Sigmoid colon (tissue), 7 donors: Measurements from ENCODE around the gene CHIT1. TPM values are rescaled to one million over a fixed set of nuclear protein-coding genes. Genes with fewer than 3 reads are reported as not detected.

Source experiments
- DNase-seq: peaks from one replicate; pipeline ENCODE4 v3.0.0-alpha.2; 2019
- H3K27ac ChIP-seq, 4 donors: fragments of 200-600 bp; sonication (generic); one replicate each; pipeline ENCODE4 v1.5.1; 2016 to 2019; ENCODE audit warnings: mild to moderate bottlenecking in 1 of 4
- H3K27me3 ChIP-seq, 3 donors: fragments of 200-600 bp; sonication (generic); one replicate each; pipeline ENCODE4 v1.5.1; 2019; ENCODE audit warnings: mild to moderate bottlenecking in 1 of 3
- H3K36me3 ChIP-seq, 4 donors: fragments of 200-600 bp; sonication (generic); one replicate each; pipeline ENCODE4 v1.5.1; 2016 to 2019
- H3K4me1 ChIP-seq, 4 donors: fragments of 200-600 bp; sonication (generic); one replicate each; pipeline ENCODE4 v1.5.1; 2017 to 2019
- H3K4me3 ChIP-seq, 4 donors: fragments of 200-600 bp; sonication (generic); one replicate each; pipeline ENCODE4 v1.5.1; 2017 to 2019; ENCODE audit warnings: mild to moderate bottlenecking in 2 of 4, moderate library complexity in 1 of 4
- H3K9me3 ChIP-seq, 4 donors: fragments of 200-600 bp in 3 of 4; sonication (generic) in 3 of 4; one replicate each; pipeline versions ENCODE4 v1.5.1 to v1.6.1; 2013 to 2019
- EP300 ChIP-seq, 4 donors: sonication (generic); formaldehyde crosslinking; IDR thresholded peaks; one replicate each; pipeline ENCODE4 v1.6.1; 2017; ENCODE audit warnings: antibody characterized with exemption in 4 of 4
- POLR2A ChIP-seq, 2 donors: fragments of 450-650 bp; IDR thresholded peaks; one replicate each; pipeline ENCODE4 v1.6.1; 2016; ENCODE audit warnings: antibody characterized with exemption in 2 of 2, mild to moderate bottlenecking in 2 of 2, moderate library complexity in 2 of 2
- POLR2AphosphoS5 ChIP-seq, 4 donors: sonication (generic); formaldehyde crosslinking; IDR thresholded peaks; one replicate each; pipeline ENCODE4 v1.6.1; 2017; ENCODE audit warnings: antibody characterized with exemption in 4 of 4
- WGBS, 2 donors: extraction: QIAGEN DNeasy Blood & Tissue Kit; methylation state at CpG; one replicate each; pipeline ENCODE4 v1.1.7; 2013; 5-methylcytosine and 5-hydroxymethylcytosine counted together
- intact Hi-C: fragments of 100-400 bp; cut with DNase I; formaldehyde crosslinking; loops from one replicate; pipeline ENCODE4 v1.15.1; 2023
- polyA plus RNA-seq, 3 donors: library from polyadenylated mRNA; stranded (reverse); fragments of 200-250 nt; gene quantifications; one replicate each; pipeline ENCODE4 v1.2.3, GENCODE V29; 2013
- total RNA-seq, 4 donors: library from RNA; depleted of rRNA; stranded (reverse); fragments of >200 nt; gene quantifications; one replicate each; pipeline ENCODE4 v1.1.0, GENCODE V29; 2016
- TF ChIP-seq, protein P1 (sequence below), 4 experiments: fragments of 450-650 bp in 3 of 4; fragments of 200-600 bp in 1 of 4; IDR thresholded peaks; one replicate each; pipeline ENCODE4 v1.5.1; 2016 to 2019; ENCODE audit warnings: antibody characterized with exemption in 4 of 4, mild to moderate bottlenecking in 3 of 4, moderate library complexity in 2 of 4
- donor health status: healthy with polysubstance abuse.
- donor health status: Bipolar disorder and iron deficiency.
- donor health status: healthy.

The CHIT1 gene
- total and polyA plus RNA-seq, 7 donors = 0.98 TPM; not detected in 6

DNA sequence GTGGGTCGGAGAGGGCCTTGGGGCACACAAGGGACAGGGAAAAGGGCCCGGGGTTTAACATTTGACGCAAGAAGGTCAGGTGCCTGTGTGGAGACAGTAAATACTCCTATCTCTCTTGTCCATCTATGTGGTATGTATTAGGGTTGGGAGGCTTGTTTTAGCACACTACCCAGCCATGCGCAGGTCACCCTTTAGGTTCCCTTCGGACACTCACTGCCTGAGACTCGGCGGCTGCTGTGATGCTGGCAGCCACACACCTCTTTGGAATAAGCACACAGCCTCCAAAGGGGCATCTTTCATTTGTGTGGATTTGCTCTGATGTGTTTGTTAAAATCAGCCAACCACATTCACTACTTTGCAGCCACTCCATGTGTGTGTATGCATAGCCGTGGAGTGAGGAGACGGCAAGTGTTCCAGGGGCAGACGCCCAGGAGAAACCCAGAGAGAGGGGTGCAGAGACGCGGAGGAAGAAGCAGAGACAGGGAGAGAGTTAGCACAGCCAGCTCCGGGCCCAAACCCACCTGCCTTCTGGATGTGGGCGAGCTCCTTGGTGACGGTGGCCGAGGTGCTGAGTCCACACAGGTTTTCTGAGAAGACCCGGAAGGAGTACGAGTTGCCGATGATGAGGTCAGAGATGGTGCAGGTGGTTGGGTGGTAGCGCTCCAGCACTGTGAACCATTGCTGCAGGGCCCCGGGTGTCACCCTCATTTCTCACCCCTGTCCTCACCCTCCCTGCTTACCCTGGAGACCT, 59.5 kb downstream of the CHIT1 start:
- Histone ChIP-seq H3K27ac (no peak overlapping the region), H3K4me1 (no peaks in the 10 kb centered on the region), H3K9me3 (no peaks in the 10 kb centered on the region), H3K4me3 (no peak overlapping the region), H3K27me3 (no peaks in the 10 kb centered on the region), H3K36me3 (no peaks in the 10 kb centered on the region)
- DNase-seq = no peak
- no peak for TF ChIP-seq POLR2AphosphoS5 (IDR thresholded peaks at IDR 0.05)
- TF ChIP-seq, protein P1, sequence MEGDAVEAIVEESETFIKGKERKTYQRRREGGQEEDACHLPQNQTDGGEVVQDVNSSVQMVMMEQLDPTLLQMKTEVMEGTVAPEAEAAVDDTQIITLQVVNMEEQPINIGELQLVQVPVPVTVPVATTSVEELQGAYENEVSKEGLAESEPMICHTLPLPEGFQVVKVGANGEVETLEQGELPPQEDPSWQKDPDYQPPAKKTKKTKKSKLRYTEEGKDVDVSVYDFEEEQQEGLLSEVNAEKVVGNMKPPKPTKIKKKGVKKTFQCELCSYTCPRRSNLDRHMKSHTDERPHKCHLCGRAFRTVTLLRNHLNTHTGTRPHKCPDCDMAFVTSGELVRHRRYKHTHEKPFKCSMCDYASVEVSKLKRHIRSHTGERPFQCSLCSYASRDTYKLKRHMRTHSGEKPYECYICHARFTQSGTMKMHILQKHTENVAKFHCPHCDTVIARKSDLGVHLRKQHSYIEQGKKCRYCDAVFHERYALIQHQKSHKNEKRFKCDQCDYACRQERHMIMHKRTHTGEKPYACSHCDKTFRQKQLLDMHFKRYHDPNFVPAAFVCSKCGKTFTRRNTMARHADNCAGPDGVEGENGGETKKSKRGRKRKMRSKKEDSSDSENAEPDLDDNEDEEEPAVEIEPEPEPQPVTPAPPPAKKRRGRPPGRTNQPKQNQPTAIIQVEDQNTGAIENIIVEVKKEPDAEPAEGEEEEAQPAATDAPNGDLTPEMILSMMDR (IDR thresholded peaks at IDR 0.05) = no peak
- TF ChIP-seq POLR2A (IDR thresholded peaks at IDR 0.05) = no peak
- TF ChIP-seq EP300 (IDR thresholded peaks at IDR 0.05) = no peak
- 90 to 91% methylated on average over 21 of the region's 21 CpGs for whole genome bisulfite sequencing, 2 donors
- intact Hi-C loops = loop anchor here (5.0 kb wide), 1 partner anchor 43 kb away; the partner anchor contains the start of gene ADORA1

DNA sequence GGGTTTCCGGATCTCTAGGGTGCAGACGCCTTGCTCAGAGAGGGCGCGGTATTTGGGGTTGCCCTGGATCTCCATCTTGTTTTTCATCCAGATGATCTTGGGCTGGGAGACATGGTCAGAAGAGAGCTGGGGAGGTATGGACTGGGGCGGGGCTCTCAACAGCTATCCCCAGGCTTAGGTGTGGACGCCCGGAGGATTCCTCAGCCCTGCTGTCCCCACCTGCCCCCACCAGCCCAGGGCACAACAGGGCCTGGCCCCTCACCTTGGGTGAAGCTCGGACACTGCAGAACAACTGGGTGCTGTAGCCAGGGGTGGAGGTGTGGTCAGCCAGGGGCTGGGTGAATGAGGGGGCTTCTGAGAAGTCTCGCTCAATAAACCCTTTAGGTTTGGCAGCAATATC, 60.5 kb downstream of the CHIT1 start:
- 85 to 95% methylated on average over 9 of the region's 9 CpGs for WGBS, 2 donors

DNA sequence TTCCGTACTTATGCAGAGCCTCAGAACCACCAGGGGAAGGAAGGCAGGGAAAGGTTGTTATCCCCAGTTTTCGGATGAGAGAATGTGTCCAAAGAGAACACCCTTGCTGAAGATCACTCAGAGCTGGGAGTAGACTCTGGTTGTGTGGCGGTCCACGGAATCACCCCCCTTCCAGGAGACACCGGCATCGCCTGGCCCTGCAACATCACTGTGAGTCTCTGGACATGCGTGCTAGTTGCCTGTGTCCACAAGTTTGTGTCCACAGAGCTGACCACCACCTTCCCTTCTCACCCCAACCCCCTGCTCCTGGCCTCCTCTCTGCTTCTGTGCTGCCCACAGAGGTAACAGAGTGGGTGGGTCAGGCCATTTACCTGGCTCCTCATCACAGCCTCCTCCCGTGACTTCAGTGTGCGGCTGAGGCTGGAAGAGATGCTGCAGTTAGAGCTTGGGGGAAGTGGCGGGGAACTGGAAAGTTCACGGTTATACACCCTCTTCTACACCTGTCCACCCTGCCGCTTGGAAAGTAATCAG, 61.2 kb downstream of the CHIT1 start:
- H3K27ac ChIP-seq = no peak overlapping the region
- TF ChIP-seq, protein P1 (IDR thresholded peaks at IDR 0.05) = no peak
- TF ChIP-seq POLR2A (IDR thresholded peaks at IDR 0.05) (no peak), EP300 (IDR thresholded peaks at IDR 0.05) (no peak), POLR2AphosphoS5 (IDR thresholded peaks at IDR 0.05) (no peak)
- H3K4me1 ChIP-seq = no peaks in the 10 kb centered on the region
- DNase-seq = no peak
- H3K36me3 ChIP-seq = no peaks in the 10 kb centered on the region
- intact Hi-C loops = no loop called here
- H3K27me3 ChIP-seq = no peaks in the 10 kb centered on the region
- 92 to 94% methylated on average over 12 of the region's 12 CpGs for WGBS, 2 donors
- H3K9me3 ChIP-seq = no peaks in the 10 kb centered on the region
- no peak overlapping the region for H3K4me3 ChIP-seq

More for the DNA sequence above, 60.5 kb downstream of the CHIT1 start:
- H3K4me1 ChIP-seq = no peaks in the 10 kb centered on the region
- no peak for DNase-seq
- TF ChIP-seq EP300 (IDR thresholded peaks at IDR 0.05) = no peak
- TF ChIP-seq POLR2AphosphoS5 (IDR thresholded peaks at IDR 0.05) = no peak
- TF ChIP-seq, protein P1 (IDR thresholded peaks at IDR 0.05) = no peak
- TF ChIP-seq POLR2A (IDR thresholded peaks at IDR 0.05) = no peak
- H3K4me3 ChIP-seq = no peak overlapping the region
- no peaks in the 10 kb centered on the region for H3K9me3 ChIP-seq
- intact Hi-C loops = no loop called here
- no peaks in the 10 kb centered on the region for H3K27me3 ChIP-seq
- H3K36me3 ChIP-seq = no peaks in the 10 kb centered on the region
- no peak overlapping the region for H3K27ac ChIP-seq

DNA sequence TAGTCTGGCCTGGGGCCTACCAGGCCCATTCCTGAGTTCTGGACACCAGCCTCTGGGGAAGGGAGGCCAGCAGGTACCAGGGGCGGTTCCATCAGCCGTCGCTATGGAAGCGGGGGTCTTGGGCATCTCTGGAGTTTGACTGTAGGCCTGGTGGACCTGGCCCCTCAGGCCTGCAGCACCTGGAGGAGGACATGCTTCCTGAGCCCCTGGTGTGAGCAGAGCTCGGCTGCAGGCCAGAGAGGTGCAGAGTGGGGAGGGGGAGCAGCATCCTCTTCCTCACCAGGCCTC, 61.6 kb downstream of the CHIT1 start:
- no peak for DNase-seq
- intact Hi-C loops = no loop called here
- Histone ChIP-seq H3K4me3 (no peak overlapping the region), H3K4me1 (no peaks in the 10 kb centered on the region), H3K27me3 (no peaks in the 10 kb centered on the region), H3K36me3 (no peaks in the 10 kb centered on the region), H3K9me3 (no peaks in the 10 kb centered on the region), H3K27ac (no peak overlapping the region)
- 91 to 93% methylated on average over 5 of the region's 5 CpGs for WGBS, 2 donors
- no peak for TF ChIP-seq POLR2A (IDR thresholded peaks at IDR 0.05)
- TF ChIP-seq EP300 (IDR thresholded peaks at IDR 0.05) = no peak
- TF ChIP-seq, protein P1 (IDR thresholded peaks at IDR 0.05) = no peak
- no peak for TF ChIP-seq POLR2AphosphoS5 (IDR thresholded peaks at IDR 0.05)
